Muscle of back (tissue), 13 donors: ENCODE results near the gene LRIG2. TPM values are rescaled to one million over a fixed set of nuclear protein-coding genes. Genes with fewer than 3 reads are reported as not detected.
"Not testable (repeated sequence)": the region's sequence is repeated elsewhere in the genome, so short reads cannot be mapped to it uniquely, and the experiment has no call there.

Source experiments
- DNase-seq, 3 donors: peaks; one replicate each; pipeline versions ENCODE4 v3.0.0 to v3.0.0-alpha.2; 2013
- long read RNA-seq, 9 donors: transcript quantifications; one replicate each; lab custom pipeline, GENCODE V29; 2026
- polyA plus RNA-seq, 10 donors: library from polyadenylated mRNA; unstranded; fragments of 120-200 nt; gene quantifications; one replicate each; pipeline ENCODE4 v1.2.1, GENCODE V29; 2013; ENCODE audit not compliant: insufficient read length in 10 of 10

Gene LRIG2, protein sequence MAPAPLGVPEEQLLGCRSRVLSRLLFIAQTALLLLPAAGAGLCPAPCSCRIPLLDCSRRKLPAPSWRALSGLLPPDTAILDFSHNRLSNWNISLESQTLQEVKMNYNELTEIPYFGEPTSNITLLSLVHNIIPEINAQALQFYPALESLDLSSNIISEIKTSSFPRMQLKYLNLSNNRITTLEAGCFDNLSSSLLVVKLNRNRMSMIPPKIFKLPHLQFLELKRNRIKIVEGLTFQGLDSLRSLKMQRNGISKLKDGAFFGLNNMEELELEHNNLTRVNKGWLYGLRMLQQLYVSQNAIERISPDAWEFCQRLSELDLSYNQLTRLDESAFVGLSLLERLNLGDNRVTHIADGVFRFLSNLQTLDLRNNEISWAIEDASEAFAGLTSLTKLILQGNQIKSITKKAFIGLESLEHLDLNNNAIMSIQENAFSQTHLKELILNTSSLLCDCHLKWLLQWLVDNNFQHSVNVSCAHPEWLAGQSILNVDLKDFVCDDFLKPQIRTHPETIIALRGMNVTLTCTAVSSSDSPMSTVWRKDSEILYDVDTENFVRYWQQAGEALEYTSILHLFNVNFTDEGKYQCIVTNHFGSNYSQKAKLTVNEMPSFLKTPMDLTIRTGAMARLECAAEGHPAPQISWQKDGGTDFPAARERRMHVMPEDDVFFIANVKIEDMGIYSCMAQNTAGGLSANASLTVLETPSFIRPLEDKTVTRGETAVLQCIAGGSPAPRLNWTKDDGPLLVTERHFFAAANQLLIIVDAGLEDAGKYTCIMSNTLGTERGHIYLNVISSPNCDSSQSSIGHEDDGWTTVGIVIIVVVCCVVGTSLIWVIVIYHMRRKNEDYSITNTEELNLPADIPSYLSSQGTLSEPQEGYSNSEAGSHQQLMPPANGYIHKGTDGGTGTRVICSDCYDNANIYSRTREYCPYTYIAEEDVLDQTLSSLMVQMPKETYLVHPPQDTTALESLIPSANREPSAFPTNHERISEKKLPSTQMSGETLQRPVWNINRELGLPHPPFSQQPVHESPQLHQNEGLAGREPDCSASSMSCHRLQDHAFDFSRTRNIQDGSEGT
- 10 to 100 TPM in 5 of 10 donors, 1 to 10 TPM in 5; 7.5 to 16.9 (median 10.4) TPM for polyA plus RNA-seq
- long read RNA-seq, donor 1, full-length matches to known transcripts, result 1 of 1 reads
- long read RNA-seq, donor 1, partial matches to known transcripts, result 0 of 1 reads
- long read RNA-seq, donor 1, other reads (novel, unspliced or antisense), result 0 of 1 reads
- long read RNA-seq, donor 2, result 0 reads
- long read RNA-seq, donor 3, result 0 reads
- long read RNA-seq, donor 4, result 0 reads
- long read RNA-seq, donor 5, result 0 reads
- long read RNA-seq, donor 6, result 0 reads
- long read RNA-seq, donor 7, full-length matches to known transcripts, result 1 of 1 reads
- long read RNA-seq, donor 7, partial matches to known transcripts, result 0 of 1 reads
- long read RNA-seq, donor 7, other reads (novel, unspliced or antisense), result 0 of 1 reads
- long read RNA-seq, donor 8, result 0 reads
- long read RNA-seq, donor 9, result 0 reads

DNA sequence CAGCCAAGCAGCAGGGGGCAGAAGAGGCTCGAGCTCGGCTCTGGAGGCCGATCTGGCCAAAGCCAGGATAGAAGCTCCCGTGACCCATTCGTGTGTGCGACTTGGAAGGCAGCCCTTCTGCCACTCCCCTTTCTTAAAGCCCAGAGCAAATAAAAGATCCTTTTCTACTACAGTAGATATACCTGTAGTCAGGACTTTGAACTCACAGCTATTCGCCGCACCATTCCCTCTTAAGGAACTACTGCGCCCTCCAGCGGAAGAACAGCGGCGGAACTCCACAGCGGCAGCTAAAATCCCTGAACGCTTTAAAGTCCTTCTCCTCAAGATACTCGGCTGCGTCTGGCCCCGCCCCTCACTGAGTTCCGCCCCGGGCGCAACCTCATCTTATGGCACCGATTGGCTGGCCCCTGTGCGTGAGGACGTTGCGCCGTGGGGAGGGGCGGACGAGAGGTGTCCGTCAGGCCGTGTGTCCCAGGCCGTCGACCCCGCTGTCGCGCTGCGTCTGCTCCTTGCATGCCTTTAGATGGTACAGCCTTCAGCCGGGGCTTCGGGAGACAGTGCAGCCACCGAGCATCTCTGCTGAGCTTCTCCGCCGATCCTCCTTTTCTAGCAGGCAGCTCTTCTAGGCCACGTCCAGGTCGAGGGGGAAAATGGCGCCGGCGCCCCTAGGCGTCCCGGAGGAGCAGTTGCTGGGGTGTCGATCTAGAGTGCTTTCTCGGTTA, at the start of gene LRIG2:
Gene LRIG2 (plus strand): TSS at position 442 of the 722 bp plus-strand sequence. CDS start 209 bp downstream, at position 651.
- peak; percentile 97 to 99 (median 98) for DNase-seq

DNA sequence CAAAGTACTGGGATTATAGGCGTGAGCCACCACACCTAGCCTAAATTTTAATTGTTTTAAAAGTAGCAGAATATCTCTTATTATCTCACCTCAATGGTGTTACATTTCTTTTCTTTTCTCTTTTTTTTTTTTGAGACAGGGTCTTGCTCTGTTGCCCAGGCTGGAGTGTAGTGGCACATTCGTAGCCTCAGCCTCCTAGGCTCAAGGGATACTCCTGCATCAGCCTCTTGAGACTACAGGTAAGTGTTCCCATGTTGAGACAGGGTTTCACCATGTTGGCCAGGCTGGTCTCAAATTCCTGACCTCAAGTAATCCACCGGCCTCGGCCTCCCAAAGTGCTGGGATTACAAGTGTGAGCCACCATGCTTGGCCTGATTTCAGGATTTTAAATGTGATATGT, 49.7 kb upstream of the LRIG2 start:
- not testable (repeated sequence) for DNase-seq

DNA sequence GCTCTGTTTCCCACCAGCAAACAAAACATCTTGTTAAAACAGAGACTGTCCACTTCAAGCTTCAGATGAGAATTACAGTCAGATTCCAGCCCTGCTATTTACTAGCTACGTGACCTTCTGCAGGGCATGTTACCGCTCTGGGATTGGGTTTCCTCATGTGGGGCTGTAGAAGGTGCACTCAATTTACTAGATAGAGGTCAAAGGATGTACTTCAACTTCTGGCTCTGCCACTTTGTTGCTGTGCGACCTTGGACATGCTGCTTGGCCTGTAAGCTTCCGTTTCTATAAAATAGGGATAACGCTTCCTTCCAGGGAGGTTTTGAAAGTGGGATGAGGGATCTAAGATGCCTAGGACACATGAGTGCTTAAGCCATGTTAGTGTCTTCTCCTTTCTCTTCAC, 46.0 kb upstream of the LRIG2 start:
- no peak for DNase-seq

DNA sequence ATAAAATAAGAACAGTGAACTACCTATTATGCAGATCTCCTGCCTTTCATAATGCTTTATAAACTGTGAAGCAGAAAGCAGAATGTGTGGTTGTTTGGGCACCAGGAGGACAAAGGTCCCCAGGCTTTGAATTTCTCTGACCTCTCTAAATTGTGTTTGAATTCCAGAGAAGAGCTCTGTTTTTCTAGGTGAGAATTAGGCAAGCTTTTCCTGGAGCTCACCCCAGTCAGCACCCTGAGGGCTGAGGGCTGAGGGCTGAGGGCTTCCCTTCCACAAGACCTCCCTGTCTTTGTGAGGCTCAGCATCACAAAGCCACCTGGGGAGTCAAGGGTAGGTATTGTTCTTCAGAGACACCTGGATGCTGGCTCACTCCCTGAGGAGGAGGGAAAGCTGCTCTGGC, 45.5 kb upstream of the LRIG2 start:
- DNase-seq, result no peak

DNA sequence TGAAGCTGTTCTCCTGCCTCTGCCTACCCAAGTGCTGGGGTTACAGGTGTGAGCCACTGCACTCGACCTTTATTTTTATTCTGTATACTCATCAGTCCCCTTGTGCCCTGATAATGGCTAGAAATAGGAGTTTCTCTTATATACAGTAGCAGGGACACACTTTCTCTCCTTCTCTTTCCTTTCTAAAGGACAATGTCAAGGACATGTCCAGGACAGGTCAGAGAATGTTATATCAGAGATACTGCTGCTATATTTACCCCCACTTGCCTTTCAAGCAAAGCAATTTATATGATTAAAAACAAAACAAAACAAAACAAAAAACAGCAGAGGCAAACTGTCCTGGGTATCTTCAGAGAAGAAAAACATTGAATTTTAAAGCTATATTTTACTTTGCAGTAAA, 43.2 kb upstream of the LRIG2 start:
- DNase-seq, result no peak

DNA sequence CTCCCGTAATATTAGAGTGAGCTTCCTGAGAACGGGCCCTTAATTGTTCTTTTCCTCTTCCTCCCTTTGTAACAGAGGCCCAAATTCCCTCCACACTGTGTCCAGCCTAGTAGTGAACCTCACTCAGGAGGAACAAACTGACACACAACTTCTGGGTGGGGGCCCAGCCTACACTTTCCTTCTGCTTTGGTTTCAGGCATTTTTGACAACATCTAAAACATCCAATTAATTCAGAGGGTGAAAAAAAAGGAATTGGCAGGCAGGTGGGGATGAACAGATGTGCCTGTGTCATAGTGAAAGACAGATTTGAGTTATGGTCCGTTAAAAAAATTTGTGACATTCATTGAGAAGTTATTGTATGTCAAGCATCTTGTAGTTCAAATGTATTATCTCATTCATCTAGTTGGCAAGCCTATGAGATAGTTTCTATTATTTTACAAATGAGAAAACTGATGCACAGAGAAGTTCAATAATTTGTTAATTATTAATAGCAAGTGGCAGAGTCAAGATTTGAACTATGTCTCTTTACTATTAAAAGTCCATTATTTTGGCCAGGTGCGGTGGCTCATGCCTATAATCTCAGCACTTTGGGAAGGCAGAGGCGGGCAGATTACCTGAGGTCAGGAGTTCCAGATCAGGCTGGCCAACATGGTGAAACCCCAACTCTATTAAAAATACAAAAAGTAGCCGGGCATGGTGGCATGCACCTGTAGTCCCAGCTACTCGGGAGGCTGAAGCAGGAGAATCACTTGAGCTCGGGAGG, 41.6 kb upstream of the LRIG2 start:
- DNase-seq, result no peak

DNA sequence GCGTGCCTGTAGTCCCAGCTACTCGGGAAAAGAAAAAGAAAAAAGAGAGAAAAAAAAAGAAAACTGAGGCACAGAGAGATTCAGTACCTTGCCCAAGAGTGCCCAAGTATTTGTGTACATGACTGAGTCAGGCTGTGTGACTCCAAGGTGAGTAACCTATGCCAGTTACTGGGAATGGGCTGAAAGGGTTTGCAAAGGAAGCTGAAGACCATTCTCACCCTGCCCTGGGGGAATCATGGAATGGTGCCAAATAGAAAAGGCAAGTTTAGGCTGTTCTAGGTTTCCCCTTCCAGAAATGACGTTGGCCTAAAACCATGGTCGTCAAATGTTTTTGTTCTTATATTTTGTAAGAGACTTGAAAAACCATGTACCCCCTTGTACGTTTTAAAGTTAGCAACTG, 37.9 kb upstream of the LRIG2 start:
- no peak for DNase-seq

DNA sequence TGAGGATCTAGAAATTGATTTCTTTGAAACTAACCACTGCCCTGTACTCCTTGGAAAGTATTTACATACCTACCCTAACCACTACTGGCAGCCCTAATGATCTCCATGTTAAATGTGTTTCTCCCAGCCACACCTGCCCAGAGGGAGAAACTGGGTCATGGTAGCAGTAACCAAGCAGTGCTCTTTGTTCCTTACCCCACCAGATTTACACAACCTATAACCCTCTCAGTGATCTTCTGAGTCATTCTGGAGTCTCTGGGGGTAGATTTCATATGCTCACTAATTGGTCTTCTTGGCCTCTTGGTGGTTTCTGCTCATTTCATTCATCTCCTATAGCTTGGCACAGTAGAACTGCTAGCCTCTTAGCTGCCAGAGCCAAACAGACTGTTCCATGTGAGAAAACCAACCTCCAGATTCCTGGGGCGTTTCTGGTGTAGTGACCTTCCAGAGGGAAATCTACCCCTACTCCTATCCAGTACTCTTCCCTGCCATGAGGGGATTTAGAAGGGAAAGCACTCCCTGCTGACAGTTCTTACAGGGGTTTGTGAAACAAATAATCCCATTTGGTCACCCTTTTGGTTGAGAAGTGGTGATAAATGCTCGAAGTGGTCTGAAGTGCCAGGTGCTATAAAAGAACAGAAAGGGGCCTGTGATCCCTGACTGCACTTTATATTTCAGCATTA, 36.2 kb upstream of the LRIG2 start:
- DNase-seq, result no peak

DNA sequence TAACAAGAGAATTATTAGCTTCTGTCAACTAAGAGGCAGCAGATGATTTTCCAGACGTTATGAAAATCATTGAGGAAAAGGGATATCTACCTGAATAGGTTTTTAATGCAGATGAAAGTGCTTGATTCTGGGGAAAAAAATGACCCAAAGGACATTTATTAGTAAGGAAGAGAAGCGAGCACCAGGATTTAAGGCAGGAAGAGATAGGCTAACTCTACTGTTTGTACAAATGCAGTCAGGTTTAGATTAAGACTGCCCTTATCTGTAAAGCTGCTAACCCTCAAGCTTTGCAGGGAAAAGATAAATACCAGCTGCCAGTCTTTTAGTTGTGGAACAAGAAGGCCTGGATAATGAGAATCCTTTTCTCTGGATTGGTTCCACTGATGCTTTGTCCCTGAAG, 33.0 kb upstream of the LRIG2 start:
- no peak for DNase-seq

DNA sequence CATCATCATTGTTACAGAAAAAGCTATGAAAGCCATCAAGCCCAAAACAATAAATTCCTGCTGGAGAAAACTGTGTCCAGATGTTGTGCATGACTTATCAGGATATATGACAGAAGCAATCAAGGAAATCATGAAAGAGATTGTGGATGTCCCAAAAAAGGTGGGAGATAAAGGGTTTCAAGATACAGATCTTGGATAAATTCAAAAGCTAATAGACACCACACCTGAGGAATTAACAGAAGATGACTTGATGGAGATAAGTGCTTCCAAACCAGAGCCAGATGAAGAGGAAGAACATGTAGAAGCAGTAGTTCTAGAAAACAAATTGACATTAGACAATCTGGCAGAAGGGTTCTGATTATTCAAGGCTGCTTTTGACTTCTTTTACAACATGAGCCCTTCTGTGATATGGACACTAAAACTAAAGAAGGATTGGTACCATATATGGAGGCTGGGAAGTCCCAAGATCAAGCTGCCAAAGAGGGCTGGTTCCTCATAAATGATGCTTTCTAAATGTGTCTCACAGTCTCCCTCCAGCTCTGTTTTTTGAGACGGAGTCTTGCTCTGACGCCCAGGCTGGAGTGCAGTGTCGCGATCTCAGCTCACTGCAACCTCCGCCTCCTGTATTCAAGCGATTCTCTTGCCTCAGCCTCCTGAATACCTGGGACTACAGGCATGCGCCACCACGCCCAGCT, 32.1 kb upstream of the LRIG2 start:
- DNase-seq, result no peak

DNA sequence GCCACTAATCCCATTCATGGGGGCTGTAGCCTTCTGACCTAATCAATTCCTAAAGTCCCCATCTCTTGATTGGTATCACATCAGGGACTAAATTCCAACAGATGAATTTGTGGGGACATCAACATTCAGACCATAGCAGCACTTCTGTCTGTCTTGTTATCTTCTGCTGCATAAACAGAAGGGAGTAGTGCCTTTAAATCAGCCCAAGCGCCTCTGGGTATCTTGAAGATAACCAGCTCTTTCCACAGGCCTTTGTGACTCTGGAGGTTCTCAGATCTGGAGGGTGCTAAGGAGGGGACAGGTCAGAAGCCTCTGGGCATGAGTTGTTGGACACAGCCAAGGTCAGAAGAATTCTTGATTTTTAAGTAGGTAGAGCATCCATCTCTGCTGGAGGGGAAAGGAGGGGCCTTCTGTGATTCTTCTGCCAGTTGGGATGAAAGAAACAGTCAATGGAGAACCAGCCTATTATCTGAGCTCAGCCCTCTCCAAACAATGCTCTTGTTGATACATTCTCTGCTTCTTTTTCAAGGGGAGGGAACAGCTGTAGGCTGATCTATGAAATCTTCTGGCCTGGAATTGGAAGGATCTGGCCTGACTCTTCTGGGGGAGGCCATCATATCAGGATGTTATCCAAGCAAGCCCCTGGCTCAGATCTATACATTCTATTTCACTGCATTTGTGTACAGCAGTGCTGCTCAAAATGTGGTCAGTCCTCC, 31.3 kb upstream of the LRIG2 start:
- peak in 1 of 3 donors; percentile 37 for DNase-seq

DNA sequence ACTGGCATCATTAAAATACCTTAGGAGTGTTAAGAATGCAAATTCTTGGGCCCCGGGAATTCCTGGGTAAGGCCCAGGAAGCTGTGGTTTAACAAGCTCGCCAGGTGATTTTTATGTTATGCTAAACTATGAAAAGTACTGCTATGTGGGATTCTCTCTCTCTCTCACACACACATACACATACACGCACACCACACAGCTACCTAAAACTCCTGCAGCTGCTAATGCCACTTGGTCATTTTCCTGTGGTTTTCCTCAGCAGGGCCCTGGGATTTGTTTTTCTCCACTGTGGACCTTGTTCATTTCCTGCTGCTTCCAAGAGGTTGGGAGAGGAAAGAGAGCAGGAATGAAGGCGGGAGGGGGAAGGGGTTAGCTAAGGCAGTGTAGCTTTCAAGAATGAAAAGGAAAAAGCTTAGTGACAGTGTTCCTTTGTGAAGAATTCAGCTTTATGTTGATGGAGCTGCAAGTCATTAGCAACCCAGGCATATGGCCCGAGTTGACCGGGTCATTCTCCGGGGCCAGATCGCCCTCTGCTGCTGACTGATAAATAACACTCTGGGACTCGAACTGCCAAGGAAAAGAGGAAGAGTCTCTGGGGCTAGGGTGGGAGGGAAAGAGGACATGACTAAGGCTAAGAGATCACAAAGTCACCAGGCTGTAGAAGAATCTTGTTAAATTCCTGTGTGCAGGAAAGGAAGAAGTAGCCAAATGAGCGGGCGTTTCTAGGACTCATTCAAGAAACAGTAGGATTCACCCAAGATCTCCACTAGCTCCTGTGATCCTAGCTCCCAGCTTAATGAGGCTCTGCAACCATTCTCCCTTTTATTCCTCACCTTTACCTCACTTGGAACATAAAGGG, 30.5 kb upstream of the LRIG2 start:
- peak; percentile 81 to 91 (median 85) for DNase-seq

DNA sequence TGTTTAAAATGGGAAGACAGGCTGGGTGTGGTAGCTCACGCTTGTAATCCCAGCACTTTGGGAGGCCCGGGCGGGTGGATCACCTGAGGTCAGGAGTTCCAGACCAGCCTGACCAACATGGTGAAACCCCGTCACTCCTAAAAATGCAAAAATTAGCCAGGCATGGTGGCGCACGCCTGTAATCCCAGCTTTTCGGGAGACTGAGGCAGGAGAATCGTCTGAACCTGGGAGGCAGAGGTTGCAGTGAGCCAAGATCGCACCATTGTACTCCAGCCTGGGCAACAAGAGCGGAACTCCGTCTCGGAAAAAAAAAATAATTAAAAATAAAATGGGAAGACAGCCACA, 29.9 kb upstream of the LRIG2 start:
- DNase-seq, result not testable (repeated sequence)

DNA sequence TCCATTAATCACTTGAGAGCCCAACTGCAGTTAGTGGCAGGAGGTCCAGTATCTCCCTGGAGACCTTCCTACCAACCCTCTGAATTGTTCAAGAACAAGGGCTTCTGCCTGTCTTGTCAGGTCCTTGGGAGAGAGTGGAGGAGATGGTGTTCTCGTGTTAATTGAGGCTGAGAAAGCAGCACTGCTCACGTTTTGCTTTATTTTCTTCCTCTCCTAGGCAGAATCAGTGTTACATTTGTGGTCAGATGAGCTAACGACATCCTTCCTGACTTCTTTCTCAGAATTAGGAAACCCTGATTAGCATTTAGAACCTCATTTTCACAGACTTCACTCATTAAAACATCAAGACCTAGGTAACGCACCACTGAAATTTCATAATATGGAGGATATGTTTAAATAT, 26.4 kb upstream of the LRIG2 start:
- no peak for DNase-seq

DNA sequence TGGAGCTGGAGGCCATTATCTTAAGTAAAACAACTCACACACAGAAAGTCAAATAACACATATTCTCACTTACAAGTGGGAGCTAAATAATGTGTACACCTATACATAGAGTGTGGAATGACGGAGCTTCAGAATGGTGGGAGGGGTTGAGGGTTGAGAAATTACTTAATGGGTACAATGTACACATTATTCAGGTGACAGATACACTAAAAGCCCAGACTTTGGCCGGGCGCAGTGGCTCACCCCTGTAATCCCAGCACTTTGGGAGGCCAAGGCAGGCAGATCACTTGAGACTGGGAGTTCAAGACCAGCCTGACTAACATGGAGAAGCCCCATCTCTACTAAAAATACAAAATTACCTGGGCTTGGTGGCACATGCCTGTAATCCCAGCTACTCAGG, 24.9 kb upstream of the LRIG2 start:
- no peak for DNase-seq

DNA sequence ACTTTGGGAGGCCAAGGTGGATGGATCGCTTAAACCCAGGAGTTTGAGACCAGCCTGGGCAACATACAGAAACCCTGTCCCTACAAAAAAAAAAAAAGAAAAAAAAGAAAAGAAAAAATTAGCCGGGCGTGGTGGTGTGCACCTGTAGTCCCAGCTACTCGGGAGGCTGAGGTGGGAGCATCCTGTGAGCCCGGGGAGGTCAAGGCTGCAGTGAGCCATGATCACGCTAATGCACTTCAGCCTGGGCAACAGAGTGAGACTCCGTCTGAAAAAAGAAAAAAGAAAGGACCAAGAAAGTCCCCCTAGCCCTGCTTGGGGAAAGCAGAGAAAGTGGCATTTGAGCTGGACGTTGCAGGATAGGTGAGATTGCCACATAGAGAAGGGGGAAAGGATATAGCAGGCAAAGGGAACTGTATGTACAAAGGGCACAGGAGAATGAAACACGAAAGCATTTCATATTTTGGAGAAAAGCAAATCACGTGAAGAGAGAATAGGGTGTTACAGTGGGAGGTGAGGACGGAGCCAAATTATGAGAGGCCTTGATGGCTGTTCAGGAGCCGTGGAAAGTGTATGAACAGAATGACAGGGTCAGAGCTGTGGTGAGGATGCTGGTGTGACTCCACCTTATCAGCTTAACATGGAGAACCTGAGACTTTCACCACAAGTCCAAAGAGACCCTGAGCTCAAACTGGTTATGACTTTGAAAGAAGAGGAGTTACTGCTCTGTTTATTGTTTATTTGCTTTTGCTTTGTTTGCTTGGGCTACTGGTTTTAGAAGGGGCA, 19.5 kb upstream of the LRIG2 start:
- DNase-seq, result no peak
